ENCODE measurements around the gene LASP1NB.
A peak's percentile ranks its signal among the peaks of the same experiment; 100 is the strongest.

LASP1NB gene

GRCh38 chr17:38925263-38925995, at the start of gene LASP1NB:
LASP1NB (plus strand) TSS chr17:38925614.
- peak in 1 of 3 experiments; percentile 17 for DNase-seq (ENCODE audit: low read depth in 2 of 3, low spot score in 2 of 3)

- DNase-seq (ENCODE audit: low read depth in 2 of 3, low spot score in 2 of 3): no peak
Measured at GRCh38 chr17:38877130-38877851, 48.1 kb upstream of the LASP1NB start.

DNA sequence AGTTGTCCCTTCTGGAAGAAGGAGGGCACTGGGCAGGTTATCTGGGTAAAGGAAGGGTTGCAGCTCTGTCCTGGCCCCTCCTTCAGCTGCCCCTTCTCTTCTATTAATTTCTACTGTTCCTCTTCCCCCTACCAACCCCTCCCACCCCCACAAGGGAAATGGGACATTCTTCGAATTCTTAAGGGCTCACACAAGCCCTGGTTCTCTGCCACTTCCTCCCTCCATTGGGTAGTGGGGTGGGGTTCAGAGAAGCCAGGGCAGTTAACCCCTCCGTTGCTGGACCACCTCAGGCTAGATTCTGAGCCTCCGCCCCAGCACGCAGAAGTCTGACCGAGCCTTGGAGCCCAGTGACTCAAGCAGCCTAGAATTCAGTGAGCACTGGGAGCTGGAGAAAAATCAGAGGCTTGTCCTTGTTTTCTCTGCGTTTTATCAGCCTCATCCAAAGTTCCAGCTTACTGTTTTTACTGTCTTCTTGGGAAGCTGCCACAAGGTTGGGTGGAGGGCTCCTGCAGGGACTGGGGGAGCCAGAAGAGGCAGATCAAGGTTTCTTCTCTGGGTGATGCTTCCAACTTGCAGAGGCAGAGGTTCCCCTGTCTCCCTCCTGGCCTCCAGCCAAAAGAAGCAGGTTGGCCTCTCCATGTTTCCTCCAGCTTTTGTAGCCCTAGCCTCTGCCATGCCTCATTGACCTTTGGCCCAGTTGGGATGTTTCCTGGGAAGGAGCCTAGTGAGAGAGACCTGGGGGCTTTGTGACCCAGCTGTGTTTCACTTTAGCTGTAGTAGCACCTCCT, 45.3 kb upstream of the LASP1NB start:
- DNase-seq (ENCODE audit: low read depth in 2 of 3, low spot score in 2 of 3): no peak

GRCh38 chr17:38881600-38882191, 43.7 kb upstream of the LASP1NB start:
- DNase-seq (ENCODE audit: low read depth in 2 of 3, low spot score in 2 of 3): no peak

- no peak for DNase-seq (ENCODE audit: low read depth in 2 of 3, low spot score in 2 of 3)
Measured at GRCh38 chr17:38882870-38883269, 42.5 kb upstream of the LASP1NB start.

- no peak for DNase-seq (ENCODE audit: low read depth in 2 of 3, low spot score in 2 of 3)
Measured at GRCh38 chr17:38883592-38884526, 41.6 kb upstream of the LASP1NB start.

- DNase-seq (ENCODE audit: low read depth in 2 of 3, low spot score in 2 of 3): no peak
Measured at GRCh38 chr17:38885044-38885727, 40.2 kb upstream of the LASP1NB start.

GRCh38 chr17:38885728-38886642, 39.4 kb upstream of the LASP1NB start:
- DNase-seq (ENCODE audit: low read depth in 2 of 3, low spot score in 2 of 3): no peak

GRCh38 chr17:38886643-38887010, 38.8 kb upstream of the LASP1NB start:
- DNase-seq (ENCODE audit: low read depth in 2 of 3, low spot score in 2 of 3): no peak

GRCh38 chr17:38888842-38889241, 36.6 kb upstream of the LASP1NB start:
- DNase-seq (ENCODE audit: low read depth in 2 of 3, low spot score in 2 of 3): no peak

DNA sequence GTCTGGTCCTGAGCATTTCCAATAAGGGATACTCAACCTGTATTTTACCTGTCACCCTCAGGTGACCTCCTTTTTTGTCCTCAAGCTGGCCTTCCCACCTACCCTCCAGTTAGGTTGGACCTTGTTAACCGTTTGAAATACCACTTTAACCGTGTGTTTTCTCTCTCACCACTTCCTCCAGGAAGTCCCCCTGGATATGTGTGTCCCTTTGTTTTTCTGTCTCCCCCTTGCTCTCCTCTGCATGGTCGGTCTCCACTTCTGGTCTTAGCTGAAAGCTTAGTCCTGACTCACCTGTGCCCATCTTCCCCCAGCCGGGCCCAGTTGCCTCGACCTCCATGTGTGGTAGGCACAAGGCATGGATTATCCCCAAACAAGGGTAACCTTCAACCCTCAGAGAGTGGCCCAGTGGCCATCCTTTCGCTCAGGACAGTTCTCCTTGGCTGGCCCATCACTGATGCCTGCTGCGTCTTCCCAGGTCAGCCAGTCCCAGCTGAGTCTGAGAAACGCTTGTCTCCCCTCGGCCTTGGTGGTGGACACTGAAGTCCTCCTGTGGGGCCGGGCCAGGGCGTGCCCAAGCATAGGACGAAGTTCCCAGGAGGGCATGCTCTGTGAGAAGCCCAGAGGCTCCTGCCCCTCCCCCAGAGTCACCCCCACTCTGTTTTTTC, 35.5 kb upstream of the LASP1NB start:
- no peak for DNase-seq (ENCODE audit: low read depth in 2 of 3, low spot score in 2 of 3)

GRCh38 chr17:38890410-38890746, 35.0 kb upstream of the LASP1NB start:
- DNase-seq (ENCODE audit: low read depth in 2 of 3, low spot score in 2 of 3): no peak

GRCh38 chr17:38891441-38891840, 34.0 kb upstream of the LASP1NB start:
- no peak for DNase-seq (ENCODE audit: low read depth in 2 of 3, low spot score in 2 of 3)

DNA sequence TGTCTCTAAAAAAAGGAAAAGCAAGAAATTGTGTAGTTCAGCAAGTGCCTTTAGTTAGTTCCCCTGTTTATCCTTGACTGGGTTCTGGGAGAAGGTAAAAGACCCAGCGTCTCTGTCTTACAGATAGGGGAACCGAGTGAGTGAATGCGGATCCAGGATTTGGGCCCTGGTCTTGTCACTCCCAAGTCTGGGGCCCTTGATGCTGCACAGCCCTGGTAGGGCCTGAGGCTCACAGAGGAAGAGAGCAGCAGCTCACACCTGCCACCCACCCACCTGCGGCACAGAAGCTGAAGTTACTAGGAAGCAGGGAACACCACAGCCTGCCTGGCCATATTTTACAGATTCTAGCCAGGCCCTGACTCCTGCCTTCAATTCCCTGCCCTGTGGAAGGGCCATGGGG, 33.3 kb upstream of the LASP1NB start:
- DNase-seq (ENCODE audit: low read depth in 2 of 3, low spot score in 2 of 3): no peak

DNA sequence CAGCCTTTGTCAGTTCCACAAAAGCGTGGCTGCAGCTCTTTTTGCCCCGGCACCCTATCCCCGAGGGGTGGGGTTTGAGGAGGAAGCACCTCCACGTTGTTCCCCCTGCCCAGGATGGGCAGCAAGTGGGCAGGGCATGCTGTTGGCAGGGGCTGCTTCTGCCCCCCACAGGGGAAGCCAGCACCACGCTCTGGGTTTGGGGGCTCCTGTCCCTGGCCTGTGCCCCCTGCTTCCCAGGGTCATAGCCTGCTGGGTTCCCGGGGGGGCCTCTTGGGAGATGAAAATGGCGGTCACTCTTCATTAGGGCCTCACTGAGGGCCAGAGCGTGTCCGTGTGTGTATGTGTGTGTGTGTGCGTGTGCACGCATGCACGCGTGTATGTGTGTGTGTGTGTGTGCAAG, 32.8 kb upstream of the LASP1NB start:
- no peak for DNase-seq (ENCODE audit: low read depth in 2 of 3, low spot score in 2 of 3)

DNA sequence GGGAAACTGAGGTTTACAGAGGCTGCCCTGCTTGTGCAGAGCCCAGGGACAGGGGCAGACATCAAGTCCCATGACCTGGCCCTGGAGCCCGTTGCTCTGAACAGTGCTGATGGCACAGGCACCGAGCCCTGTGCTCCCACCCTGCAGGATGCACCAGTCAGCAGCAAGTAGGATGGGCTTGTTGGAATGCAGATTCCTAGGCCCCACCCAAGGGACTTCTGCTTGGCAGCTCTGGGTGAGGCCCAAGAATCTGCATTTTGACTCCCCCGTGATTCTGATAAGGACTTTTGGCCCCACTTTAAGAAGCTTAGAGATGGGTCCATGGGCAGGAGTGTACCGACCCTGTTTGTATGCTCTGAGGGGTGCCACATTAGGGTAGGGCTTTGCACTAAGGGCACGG, 32.3 kb upstream of the LASP1NB start:
- DNase-seq (ENCODE audit: low read depth in 2 of 3, low spot score in 2 of 3): no peak

GRCh38 chr17:38893607-38894006, 31.8 kb upstream of the LASP1NB start:
- DNase-seq (ENCODE audit: low read depth in 2 of 3, low spot score in 2 of 3): no peak

DNA sequence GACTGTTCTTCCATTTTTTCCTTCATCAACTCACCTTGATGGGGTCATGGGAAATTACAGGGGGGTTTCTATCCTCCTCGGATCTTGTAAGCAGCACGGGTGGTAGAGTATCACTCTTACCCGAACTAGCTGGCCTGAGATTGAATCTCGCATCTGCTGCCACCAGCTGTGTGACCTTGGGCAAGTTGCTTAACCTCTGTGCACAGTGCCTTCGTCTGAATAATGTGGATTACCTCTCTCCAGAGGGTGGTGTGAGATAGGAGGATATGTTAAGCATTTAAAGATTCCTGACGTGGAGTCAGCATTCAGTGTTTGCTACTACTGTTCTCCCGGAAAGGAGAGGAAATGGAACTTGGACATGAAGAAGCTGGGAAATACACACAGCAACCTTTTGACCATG, 31.1 kb upstream of the LASP1NB start:
- no peak for DNase-seq (ENCODE audit: low read depth in 2 of 3, low spot score in 2 of 3)

All from activated CD8-positive, alpha-beta memory T cell treated with anti-CD3 and anti-CD28 coated beads for 48 hours (primary cell).